KOPT-K1 (cell line): ENCODE measurements around the gene KPNB1.

Experiments used
- H3K27ac ChIP-seq: fragments of 200-600 bp; sonication (generic); 2 replicates; pipeline ENCODE4 v1.5.1; 2016; ENCODE audit warnings: antibody characterized with exemption, mild to moderate bottlenecking, low read depth, low read length; ENCODE audit not compliant: poor library complexity, severe bottlenecking
- H3K36me3 ChIP-seq: fragments of 200-600 bp; sonication (generic); 2 replicates; pipeline ENCODE4 v1.5.1; 2017; ENCODE audit warnings: antibody characterized with exemption, mild to moderate bottlenecking, low read length, moderate library complexity; ENCODE audit not compliant: insufficient read depth
- H3K9me3 ChIP-seq: fragments of 200-600 bp; sonication (generic); 2 replicates; pipeline ENCODE4 v1.5.1; 2017; ENCODE audit warnings: antibody characterized with exemption, low read length, mild to moderate bottlenecking; ENCODE audit not compliant: insufficient read depth, poor library complexity, severe bottlenecking

KPNB1 gene

DNA sequence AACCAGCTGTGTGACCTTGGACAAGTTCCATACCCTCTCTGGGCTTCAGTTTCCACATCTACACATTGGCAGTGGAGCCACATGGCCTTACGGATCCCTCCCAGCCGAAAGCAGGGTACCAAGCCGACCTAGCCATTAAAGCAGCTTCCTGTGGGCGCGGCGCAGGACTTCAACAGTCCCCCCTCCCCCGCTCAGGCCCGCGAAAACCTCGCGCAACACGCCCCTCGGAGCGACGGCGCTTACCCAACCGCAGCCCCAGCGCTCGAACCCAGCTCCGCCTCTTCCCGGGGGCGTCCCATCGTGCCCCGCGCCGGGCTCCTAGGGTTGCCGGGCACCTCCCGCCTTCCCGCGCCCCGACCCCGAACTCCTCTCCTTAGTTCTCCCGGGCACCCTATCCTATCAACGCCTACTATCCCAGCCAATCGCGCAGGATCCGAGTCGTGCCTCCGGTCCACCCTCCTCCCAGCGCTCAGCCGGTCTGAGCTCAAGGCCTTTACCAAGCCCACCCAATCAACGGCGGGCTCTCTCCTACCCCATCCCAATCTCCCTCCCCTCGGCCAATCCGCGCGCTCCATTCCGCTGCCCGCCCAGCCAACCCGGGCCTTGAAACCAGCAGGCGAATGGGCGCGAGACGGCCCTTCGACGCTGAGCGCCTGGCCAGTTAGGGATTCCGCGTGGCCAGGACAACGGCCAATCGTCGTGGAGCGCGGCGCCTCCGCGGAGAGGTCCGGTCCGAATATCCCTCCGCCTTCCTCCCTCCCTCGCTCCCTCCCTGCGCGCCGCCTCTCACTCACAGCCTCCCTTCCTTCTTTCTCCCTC is at the start of gene KPNB1:
Gene KPNB1, plus strand, starts transcription at position 767 of the 819 bp plus-strand sequence. CDS start 326 bp downstream, outside the sequence.
- peaks cover 36% of the 10 kb centered on the region for H3K36me3 ChIP-seq
- peak within 1 kb of the TSS; percentile 88 for H3K27ac ChIP-seq
- no peaks in the 10 kb centered on the region for H3K9me3 ChIP-seq

DNA sequence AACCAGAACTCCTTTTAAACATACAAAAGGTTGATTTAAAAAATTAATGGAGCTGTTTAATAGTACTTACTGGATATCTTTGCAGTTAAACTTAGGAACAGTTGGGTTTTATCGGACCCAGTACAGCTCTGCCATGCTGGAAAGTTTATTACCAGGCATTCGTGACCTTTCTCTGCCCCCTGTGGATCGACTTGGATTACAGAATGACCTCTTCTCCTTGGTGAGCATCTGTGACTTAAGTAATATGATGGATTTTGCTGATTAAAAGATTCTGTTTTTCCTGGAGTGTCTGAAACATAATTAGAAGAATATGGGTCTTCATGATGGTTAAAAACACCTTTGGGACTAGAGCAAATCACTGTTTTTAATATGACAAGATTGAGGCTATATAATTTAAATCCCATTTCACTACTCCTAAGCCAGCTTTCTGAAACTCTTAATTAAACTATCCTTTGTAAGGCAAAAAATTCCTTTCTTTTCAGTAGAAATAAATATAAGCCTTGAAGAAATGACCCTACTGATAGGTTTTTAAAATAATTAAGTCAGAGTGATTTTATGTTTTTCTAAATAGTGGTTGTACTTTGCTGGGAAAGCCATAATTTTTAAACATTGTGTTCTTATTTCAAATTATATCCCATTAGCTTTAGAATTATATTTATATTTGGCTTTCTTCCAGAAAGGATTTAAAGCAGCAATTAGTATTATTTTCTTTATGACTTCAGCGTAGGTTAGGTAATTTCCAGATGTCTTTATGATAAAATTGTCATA is 45.7 kb upstream of the KPNB1 start:
- Histone ChIP-seq H3K9me3 (no peaks in the 10 kb centered on the region), H3K36me3 (peaks cover 98% of the 10 kb centered on the region), H3K27ac (no peak overlapping the region)

DNA sequence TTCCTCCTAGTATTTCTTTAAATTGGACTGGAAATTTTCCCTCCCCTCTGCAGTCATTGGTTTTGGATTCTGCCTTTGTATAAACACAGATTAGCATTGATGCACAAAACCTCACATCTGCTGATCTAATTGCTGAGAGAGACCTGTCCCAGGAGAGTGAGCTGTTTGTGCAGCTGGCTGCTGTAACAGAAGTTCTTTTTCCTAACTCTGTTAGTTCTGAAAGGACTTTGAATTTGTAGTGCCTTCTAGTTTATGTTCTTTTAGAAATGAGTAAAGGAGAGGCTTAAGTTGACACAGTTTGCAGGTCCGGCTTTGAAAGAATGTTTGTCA is 45.2 kb upstream of the KPNB1 start:
- no peak overlapping the region for H3K27ac ChIP-seq
- H3K36me3 ChIP-seq: peaks cover 98% of the 10 kb centered on the region
- no peaks in the 10 kb centered on the region for H3K9me3 ChIP-seq

DNA sequence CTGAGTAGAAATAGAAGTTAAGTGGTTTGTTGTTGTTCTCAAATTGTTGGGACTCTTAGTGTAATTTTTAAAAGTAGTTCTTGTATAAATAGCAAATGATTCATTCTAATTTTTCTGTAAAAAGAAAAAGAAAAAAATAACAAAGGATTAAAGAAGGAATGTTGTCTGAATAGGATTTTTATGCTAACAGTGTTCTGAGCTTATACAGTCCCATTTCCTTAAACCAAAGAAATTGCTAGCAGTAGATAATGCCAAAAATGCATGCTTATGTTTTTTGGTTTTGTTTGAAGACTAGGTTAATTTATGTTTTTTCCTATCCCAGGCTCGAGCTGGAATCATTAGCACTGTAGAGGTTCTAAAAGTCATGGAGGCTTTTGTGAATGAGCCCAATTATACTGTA is 44.7 kb upstream of the KPNB1 start:
- H3K27ac ChIP-seq: no peak overlapping the region
- peaks cover 96% of the 10 kb centered on the region for H3K36me3 ChIP-seq
- no peaks in the 10 kb centered on the region for H3K9me3 ChIP-seq

GRCh38 chr17:47607481-47607880 is 42.2 kb upstream of the KPNB1 start:
- no peak overlapping the region for H3K27ac ChIP-seq
- peaks cover 97% of the 10 kb centered on the region for H3K36me3 ChIP-seq
- H3K9me3 ChIP-seq: no peaks in the 10 kb centered on the region

DNA sequence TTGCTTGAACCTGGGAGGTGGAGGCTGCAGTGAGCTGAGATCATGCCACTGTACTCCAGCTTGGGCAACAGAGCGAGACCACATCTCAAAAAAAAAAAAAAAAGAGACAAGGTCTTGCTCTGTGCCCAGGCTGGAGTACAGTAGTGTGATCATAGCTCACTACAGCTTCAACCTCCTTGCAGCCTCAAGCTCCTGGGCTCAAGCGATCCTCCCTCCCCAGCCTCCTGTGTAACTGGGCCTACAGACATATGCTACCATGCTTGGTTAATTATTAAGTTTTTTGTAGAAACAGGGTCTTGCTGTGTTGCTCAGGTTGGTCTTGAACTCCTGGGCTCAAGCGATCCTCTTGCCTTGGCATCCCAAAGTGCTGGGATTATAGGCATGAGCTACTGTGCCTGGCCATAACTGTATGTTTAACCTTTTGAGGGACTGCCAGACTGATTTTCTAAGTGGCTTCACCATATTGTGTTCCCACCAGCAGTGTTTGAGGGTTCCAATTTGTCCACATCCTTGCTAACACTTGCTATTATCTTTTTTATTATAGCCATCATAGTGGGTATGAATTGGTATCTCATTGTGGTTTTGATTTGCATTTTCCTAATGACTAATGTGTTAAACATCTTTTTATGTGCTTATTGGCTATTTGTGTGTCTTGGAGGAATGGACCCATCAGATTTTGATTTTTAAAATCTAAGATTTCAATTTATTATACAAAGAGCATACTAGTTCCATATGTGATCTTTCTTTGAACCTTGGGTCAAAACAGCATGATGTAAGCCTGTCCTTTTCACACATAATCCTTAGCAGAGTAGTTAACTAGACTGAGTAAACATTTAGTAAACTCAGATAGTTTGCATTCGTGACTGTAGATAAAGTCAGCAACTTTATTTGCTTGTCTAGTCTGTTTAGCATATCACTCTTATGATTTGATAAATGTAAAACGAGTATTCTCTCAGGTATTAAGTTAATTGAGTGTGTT is 38.1 kb upstream of the KPNB1 start:
- Histone ChIP-seq H3K9me3 (no peaks in the 10 kb centered on the region), H3K27ac (no peak overlapping the region), H3K36me3 (peaks cover 98% of the 10 kb centered on the region)

- Histone ChIP-seq H3K36me3 (peaks cover 99% of the 10 kb centered on the region), H3K27ac (no peak overlapping the region), H3K9me3 (no peaks in the 10 kb centered on the region)
Observed at GRCh38 chr17:47615766-47616424, 33.8 kb upstream of the KPNB1 start.

- Histone ChIP-seq H3K36me3 (peaks cover 99% of the 10 kb centered on the region), H3K27ac (no peak overlapping the region), H3K9me3 (no peaks in the 10 kb centered on the region)
Observed at GRCh38 chr17:47618410-47618809, 31.3 kb upstream of the KPNB1 start.

- Histone ChIP-seq H3K9me3 (no peaks in the 10 kb centered on the region), H3K36me3 (peaks cover 96% of the 10 kb centered on the region), H3K27ac (no peak overlapping the region)
Observed at GRCh38 chr17:47620503-47621245, 29.0 kb upstream of the KPNB1 start.

GRCh38 chr17:47621293-47622179 is 28.2 kb upstream of the KPNB1 start:
- no peaks in the 10 kb centered on the region for H3K9me3 ChIP-seq
- no peak overlapping the region for H3K27ac ChIP-seq
- H3K36me3 ChIP-seq: peaks cover 87% of the 10 kb centered on the region

GRCh38 chr17:47622180-47622549 is 27.6 kb upstream of the KPNB1 start:
- H3K36me3 ChIP-seq: peaks cover 81% of the 10 kb centered on the region
- H3K9me3 ChIP-seq: no peaks in the 10 kb centered on the region
- H3K27ac ChIP-seq: no peak overlapping the region

DNA sequence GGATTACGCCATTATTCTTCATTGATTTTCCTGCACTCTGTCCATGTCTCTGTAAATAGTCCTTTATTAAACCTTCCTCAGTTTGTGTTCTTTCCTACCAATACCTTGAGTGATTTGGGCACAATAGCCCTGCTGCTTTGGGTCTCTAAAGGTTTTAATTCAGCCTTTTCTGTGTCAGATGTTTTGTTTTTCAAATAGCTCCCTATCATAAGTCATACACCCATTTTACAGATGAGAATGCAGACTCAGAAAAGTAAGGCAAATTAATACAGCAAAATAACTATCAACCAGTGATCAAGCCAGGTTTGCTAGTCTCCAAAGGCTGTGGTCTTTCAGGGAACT is 25.0 kb upstream of the KPNB1 start:
- Histone ChIP-seq H3K9me3 (no peaks in the 10 kb centered on the region), H3K27ac (no peak overlapping the region), H3K36me3 (peaks cover 57% of the 10 kb centered on the region)

- peaks cover 23% of the 10 kb centered on the region for H3K36me3 ChIP-seq
Observed at GRCh38 chr17:47628014-47628566, 21.6 kb upstream of the KPNB1 start.

More at GRCh38 chr17:47628014-47628566, 21.6 kb upstream of the KPNB1 start:
- H3K9me3 ChIP-seq: no peaks in the 10 kb centered on the region
- H3K27ac ChIP-seq: no peak overlapping the region
